ENCODE measurements around the gene THEMIS.

GRCh38 chr6:127790571-127790970 is 110.3 kb downstream of the THEMIS start:
- TF ChIP-seq, protein P1, sequence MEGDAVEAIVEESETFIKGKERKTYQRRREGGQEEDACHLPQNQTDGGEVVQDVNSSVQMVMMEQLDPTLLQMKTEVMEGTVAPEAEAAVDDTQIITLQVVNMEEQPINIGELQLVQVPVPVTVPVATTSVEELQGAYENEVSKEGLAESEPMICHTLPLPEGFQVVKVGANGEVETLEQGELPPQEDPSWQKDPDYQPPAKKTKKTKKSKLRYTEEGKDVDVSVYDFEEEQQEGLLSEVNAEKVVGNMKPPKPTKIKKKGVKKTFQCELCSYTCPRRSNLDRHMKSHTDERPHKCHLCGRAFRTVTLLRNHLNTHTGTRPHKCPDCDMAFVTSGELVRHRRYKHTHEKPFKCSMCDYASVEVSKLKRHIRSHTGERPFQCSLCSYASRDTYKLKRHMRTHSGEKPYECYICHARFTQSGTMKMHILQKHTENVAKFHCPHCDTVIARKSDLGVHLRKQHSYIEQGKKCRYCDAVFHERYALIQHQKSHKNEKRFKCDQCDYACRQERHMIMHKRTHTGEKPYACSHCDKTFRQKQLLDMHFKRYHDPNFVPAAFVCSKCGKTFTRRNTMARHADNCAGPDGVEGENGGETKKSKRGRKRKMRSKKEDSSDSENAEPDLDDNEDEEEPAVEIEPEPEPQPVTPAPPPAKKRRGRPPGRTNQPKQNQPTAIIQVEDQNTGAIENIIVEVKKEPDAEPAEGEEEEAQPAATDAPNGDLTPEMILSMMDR (IDR thresholded peaks at IDR 0.05; ENCODE audit: poor library complexity): no peak
- TF ChIP-seq EZH2phosphoT487 (IDR thresholded peaks at IDR 0.05; ENCODE audit: low read depth, severe bottlenecking, unreplicated experiment): no peak
- no peak for TF ChIP-seq EZH2 (IDR thresholded peaks at IDR 0.05; ENCODE audit: borderline replicate concordance)

Data from hepatocyte (in vitro differentiated cells).